Epidermal melanocyte (primary cell): ENCODE measurements around the gene NECTIN3.

Experiments used
- DNase-seq: peaks from one replicate; pipeline ENCODE4 v3.0.0; 2011; ENCODE audit warnings: low spot score; ENCODE audit not compliant: insufficient read length

Gene NECTIN3

GRCh38 chr3:111071257-111072030, at the start of gene NECTIN3:
NECTIN3 (plus strand) TSS chr3:111071816; CDS start chr3:111072018, 202 bp downstream.
- DNase-seq, result peak; percentile 63

GRCh38 chr3:111027868-111028267, 43.7 kb upstream of the NECTIN3 start:
- DNase-seq, result no peak

GRCh38 chr3:111031538-111031937, 40.1 kb upstream of the NECTIN3 start:
- no peak for DNase-seq

GRCh38 chr3:111032677-111033076, 38.9 kb upstream of the NECTIN3 start:
- no peak for DNase-seq

GRCh38 chr3:111033470-111034050, 38.1 kb upstream of the NECTIN3 start:
- no peak for DNase-seq

- no peak for DNase-seq
Measured at GRCh38 chr3:111035316-111035715, 36.3 kb upstream of the NECTIN3 start.

- no peak for DNase-seq
Measured at GRCh38 chr3:111035902-111036301, 35.7 kb upstream of the NECTIN3 start.

- DNase-seq, result no peak
Measured at GRCh38 chr3:111040959-111041358, 30.7 kb upstream of the NECTIN3 start.

GRCh38 chr3:111045564-111045963, 26.1 kb upstream of the NECTIN3 start:
- no peak for DNase-seq

- no peak for DNase-seq
Measured at GRCh38 chr3:111047042-111047441, 24.6 kb upstream of the NECTIN3 start.

GRCh38 chr3:111047812-111048435, 23.7 kb upstream of the NECTIN3 start:
- no peak for DNase-seq

- DNase-seq, result no peak
Measured at GRCh38 chr3:111051354-111051753, 20.3 kb upstream of the NECTIN3 start.

GRCh38 chr3:111068574-111068973, 3.0 kb upstream of the NECTIN3 start:
- DNase-seq, result no peak

- DNase-seq, result no peak
Measured at GRCh38 chr3:111069974-111070771, 1.4 kb upstream of the NECTIN3 start.

GRCh38 chr3:111070772-111071256, 802 bp upstream of the NECTIN3 start:
- DNase-seq, result peak; percentile 35

- no peak for DNase-seq
Measured at GRCh38 chr3:111072031-111072921, 660 bp downstream of the NECTIN3 start.

GRCh38 chr3:111073218-111073617, 1.6 kb downstream of the NECTIN3 start:
- DNase-seq, result no peak

GRCh38 chr3:111076732-111077131, 5.1 kb downstream of the NECTIN3 start:
- no peak for DNase-seq

GRCh38 chr3:111077369-111077768, 5.8 kb downstream of the NECTIN3 start:
- DNase-seq, result no peak

GRCh38 chr3:111080413-111080812, 8.8 kb downstream of the NECTIN3 start:
- no peak for DNase-seq
